ENCODE data around the gene DNAJC13. TPM values are rescaled to one million over a fixed set of nuclear protein-coding genes. Genes with fewer than 3 reads are reported as not detected.

The DNAJC13 gene
- total and polyA plus RNA-seq, 2 donors (not counting 1 experiment from before 2014, with no cell fraction given): 9.7 to 51.1 TPM

GRCh38 chr3:132504375-132504933 lies 87.2 kb downstream of the DNAJC13 start:
- H4K20me1 ChIP-seq (ENCODE audit: control insufficient read depth, insufficient read depth, low read length, poor library complexity, severe bottlenecking): no peaks in the 10 kb centered on the region
- Mint-ChIP-seq H3K27me3 (no peaks in the 10 kb centered on the region), H3K4me1 (no peaks in the 10 kb centered on the region), H3K9me3 (ENCODE audit: insufficient read depth) (no peaks in the 10 kb centered on the region), H3K27ac (no peak overlapping the region), H3K4me3 (no peak overlapping the region)
- intact Hi-C loops (cut with micrococcal nuclease): no loop called here
- no peak overlapping the region for H2AFZ ChIP-seq (ENCODE audit: insufficient read depth, low read depth, low read length, poor library complexity, severe bottlenecking)
- H3K27ac ChIP-seq (ENCODE audit: low read length in 2 of 2): no peak overlapping the region
- ATAC-seq (ENCODE audit: low read depth) (no peak), DNase-seq (no peak)
- H3K4me1 ChIP-seq (ENCODE audit: control insufficient read depth in 2 of 2, insufficient read depth in 2 of 2, low read length in 2 of 2): no peaks in the 10 kb centered on the region
- peaks cover 17 to 84% of the 10 kb centered on the region in 2 experiments for H3K36me3 ChIP-seq (replicated peaks in 1 of 2; ENCODE audit: control extremely low read depth in 1 of 2, control insufficient read depth in 1 of 2, extremely low read depth in 1 of 2, insufficient read depth in 2 of 2, low read length in 1 of 2)
- ChIA-PET CTCF (interaction anchor here (1.2 kb wide), 1 partner anchor 17 kb away, joined by 3 read pairs; no protein-coding TSS in a partner anchor), POLR2A (no interaction called here)
- H3K27me3 ChIP-seq (replicated peaks in 1 of 4; ENCODE audit: control extremely low read depth in 1 of 4, control insufficient read depth in 3 of 4, insufficient read depth in 4 of 4, low read length in 3 of 4): no peaks in the 10 kb centered on the region
- H3K79me2 ChIP-seq (ENCODE audit: control insufficient read depth, insufficient read depth, low read length): no peaks in the 10 kb centered on the region
- TF ChIP-seq CTCF (IDR thresholded peaks at IDR 0.05) (no peak), EZH2 (IDR thresholded peaks at IDR 0.05; ENCODE audit: borderline replicate concordance, insufficient read depth, low read depth, low read length, poor library complexity, severe bottlenecking) (no peak)
- no peak overlapping the region for H3K4me2 ChIP-seq (replicated peaks; ENCODE audit: low read depth, low read length, poor library complexity, severe bottlenecking)
- H3K9ac ChIP-seq (ENCODE audit: low read length): no peak overlapping the region
- no peak overlapping the region for H3K4me3 ChIP-seq (ENCODE audit: control extremely low read depth in 1 of 5, extremely low read depth in 1 of 5, insufficient read depth in 1 of 5, low read depth in 2 of 5, low read length in 4 of 5)
- H3K9me3 ChIP-seq (ENCODE audit: control extremely low read depth in 1 of 3, control insufficient read depth in 2 of 3, insufficient read depth in 1 of 3, low read length in 2 of 3): no peaks in the 10 kb centered on the region

- Histone ChIP-seq H4K20me1 (ENCODE audit: control insufficient read depth, insufficient read depth, low read length, poor library complexity, severe bottlenecking) (no peaks in the 10 kb centered on the region), H3K36me3 (replicated peaks in 1 of 2; ENCODE audit: control extremely low read depth in 1 of 2, control insufficient read depth in 1 of 2, extremely low read depth in 1 of 2, insufficient read depth in 2 of 2, low read length in 1 of 2) (peaks cover 13 to 76% of the 10 kb centered on the region in 2 experiments), H3K9ac (ENCODE audit: low read length) (no peak overlapping the region), H3K79me2 (ENCODE audit: control insufficient read depth, insufficient read depth, low read length) (no peaks in the 10 kb centered on the region), H3K4me3 (ENCODE audit: control extremely low read depth in 1 of 5, extremely low read depth in 1 of 5, insufficient read depth in 1 of 5, low read depth in 2 of 5, low read length in 4 of 5) (no peak overlapping the region), H3K9me3 (ENCODE audit: control extremely low read depth in 1 of 3, control insufficient read depth in 2 of 3, insufficient read depth in 1 of 3, low read length in 2 of 3) (no peaks in the 10 kb centered on the region), H3K27me3 (replicated peaks in 1 of 4; ENCODE audit: control extremely low read depth in 1 of 4, control insufficient read depth in 3 of 4, insufficient read depth in 4 of 4, low read length in 3 of 4) (no peaks in the 10 kb centered on the region), H3K27ac (ENCODE audit: low read length in 2 of 2) (no peak overlapping the region), H3K4me1 (ENCODE audit: control insufficient read depth in 2 of 2, insufficient read depth in 2 of 2, low read length in 2 of 2) (no peaks in the 10 kb centered on the region), H2AFZ (ENCODE audit: insufficient read depth, low read depth, low read length, poor library complexity, severe bottlenecking) (no peak overlapping the region), H3K4me2 (replicated peaks; ENCODE audit: low read depth, low read length, poor library complexity, severe bottlenecking) (no peak overlapping the region)
- no peak overlapping the region for H3K4me3 Mint-ChIP-seq
- H3K27ac Mint-ChIP-seq: no peak overlapping the region
- intact Hi-C loops (cut with micrococcal nuclease): no loop called here
- ATAC-seq (ENCODE audit: low read depth): no peak
- H3K9me3 Mint-ChIP-seq (ENCODE audit: insufficient read depth): no peaks in the 10 kb centered on the region
- TF ChIP-seq EZH2 (IDR thresholded peaks at IDR 0.05; ENCODE audit: borderline replicate concordance, insufficient read depth, low read depth, low read length, poor library complexity, severe bottlenecking): no peak
- no peak for TF ChIP-seq CTCF (IDR thresholded peaks at IDR 0.05)
- WGBS (ENCODE audit: insufficient coverage): no CpG with 5 or more reads among the region's 4 CpGs
- ChIA-PET CTCF (no interaction called here), POLR2A (no interaction called here)
- no peaks in the 10 kb centered on the region for H3K27me3 Mint-ChIP-seq
- DNase-seq: no peak
- H3K4me1 Mint-ChIP-seq: no peaks in the 10 kb centered on the region
Observed at GRCh38 chr3:132507657-132508056, 90.4 kb downstream of the DNAJC13 start.
